Fibroblast of upper back skin (primary cell): ENCODE measurements around the gene CDCP1.
"Not testable (repeated sequence)": the region's sequence is repeated elsewhere in the genome, so short reads cannot be mapped to it uniquely, and the experiment has no call there.

Experiments used
- DNase-seq: peaks from one replicate; pipeline ENCODE4 v3.0.0-alpha.2; 2013

Gene CDCP1

DNA sequence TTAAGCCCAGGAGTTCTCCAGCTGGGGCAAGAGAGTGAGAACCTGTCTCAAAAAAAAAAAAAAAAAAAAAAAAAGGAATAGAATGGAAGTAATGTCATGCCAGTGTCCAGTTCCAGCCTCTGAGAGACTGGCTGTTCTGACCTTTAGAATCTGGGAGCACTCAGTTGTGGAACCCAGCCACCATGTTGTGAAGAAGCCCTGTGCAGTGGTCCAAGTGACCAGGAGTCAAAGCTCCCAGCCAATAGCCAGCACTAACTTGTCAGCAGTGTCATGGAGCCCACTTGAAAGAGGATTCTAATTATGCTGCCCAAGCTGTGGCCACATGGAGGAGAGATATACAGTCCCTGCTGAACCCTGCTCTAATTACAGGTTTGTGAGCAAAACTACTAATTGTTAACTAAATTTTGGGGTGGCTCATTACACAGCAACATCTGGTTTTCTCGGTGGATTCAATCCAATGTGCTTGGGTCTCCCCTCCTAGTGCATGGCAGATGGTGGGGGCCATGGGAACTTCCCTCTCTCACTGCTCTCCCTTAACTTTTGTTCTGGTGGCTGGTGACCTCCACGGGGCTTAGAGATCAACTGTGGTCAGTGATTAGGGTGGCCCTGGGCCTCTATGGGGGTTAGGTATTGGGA is 64.6 kb downstream of the CDCP1 start:
- no peak for DNase-seq

DNA sequence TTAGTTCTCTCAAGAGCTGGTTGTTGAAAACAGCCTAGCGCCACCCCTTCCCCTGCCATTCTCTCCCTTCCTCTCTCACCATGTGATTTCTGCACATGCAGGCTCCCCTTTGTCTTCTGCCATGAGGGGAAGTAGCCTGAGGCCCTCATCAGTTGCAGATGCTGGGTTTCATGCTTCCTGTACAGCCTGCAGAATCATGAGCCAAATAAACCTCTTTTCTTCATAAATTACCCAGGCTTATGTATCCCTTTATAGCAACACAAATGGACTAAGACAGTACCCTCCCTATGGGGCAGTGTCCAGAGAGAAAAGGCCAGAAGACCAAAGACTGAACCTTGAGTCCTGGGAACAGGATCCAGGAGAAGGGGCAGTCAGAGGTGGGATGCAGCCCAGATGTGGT is 65.4 kb downstream of the CDCP1 start:
- no peak for DNase-seq

- DNase-seq: no peak
Observed at GRCh38 chr3:45079715-45080114, 66.5 kb downstream of the CDCP1 start.

DNA sequence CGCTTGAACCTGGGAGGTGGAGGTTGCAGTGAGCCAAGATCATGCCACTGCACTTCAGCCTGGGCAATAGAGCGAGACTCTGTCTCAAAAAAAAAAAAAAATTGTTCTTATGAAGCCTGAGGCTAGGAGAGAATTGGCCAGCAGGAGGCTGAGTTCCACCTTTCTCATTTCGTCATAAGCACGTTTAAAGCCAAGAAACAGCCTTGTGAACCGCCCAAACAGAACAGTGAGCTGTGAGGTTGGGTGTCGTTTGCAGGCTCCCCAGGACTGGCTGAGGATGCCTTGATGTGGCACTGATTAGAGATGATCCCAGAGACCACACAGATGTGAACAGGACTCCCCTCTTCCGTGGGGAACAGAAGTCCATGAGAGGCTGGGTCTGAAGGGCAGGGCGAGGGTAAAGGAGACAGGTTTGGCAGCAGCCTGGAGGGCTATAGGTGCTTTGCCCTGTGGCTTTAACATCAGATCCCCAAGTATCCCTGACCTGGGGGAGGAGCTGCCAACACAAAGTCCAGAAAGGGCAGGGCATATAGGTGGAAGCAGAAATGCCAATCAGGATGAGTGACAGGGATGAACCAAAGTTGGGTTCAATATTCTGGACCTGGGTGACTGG is 67.2 kb downstream of the CDCP1 start:
- no peak for DNase-seq

DNA sequence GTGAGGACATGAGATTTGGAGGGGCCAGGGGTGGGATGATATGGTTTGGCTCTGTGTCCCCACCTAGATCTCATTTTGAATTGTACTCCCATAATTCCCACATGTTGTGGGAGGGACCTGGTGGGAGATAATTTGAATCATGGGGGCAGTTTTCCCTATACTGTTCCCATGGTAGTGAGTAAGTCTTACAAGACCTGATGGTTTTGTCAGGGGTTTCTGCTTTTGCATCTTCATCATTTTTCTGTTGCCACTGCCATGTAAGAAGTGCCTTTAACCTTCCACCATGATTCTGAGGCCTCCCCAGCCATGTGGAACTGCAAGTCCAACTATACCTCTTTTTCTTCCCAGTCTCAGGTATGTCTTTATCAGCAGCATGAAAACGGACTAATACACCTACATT is 67.9 kb downstream of the CDCP1 start:
- DNase-seq: not testable (repeated sequence)

GRCh38 chr3:45075821-45076625 is 70.2 kb downstream of the CDCP1 start:
- no peak for DNase-seq

DNA sequence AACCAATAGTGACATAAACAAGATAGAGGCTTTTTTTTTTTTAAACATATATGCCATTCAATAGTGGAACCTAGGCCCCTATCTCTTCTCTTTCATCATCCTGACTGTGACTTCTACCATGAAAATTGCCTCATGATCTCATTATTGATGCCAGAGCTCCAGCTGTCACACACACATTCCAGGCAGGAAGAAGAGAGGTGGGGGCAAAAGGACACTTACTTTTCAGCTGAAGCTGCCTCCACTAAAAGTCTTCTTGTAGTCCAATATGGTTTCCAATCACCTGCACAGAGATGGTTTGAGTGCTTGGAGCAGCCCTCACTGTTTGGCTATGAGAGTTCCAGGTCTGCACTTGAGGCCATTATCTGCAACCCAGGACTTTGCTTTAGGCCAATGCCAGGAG is 75.1 kb downstream of the CDCP1 start:
- no peak for DNase-seq

GRCh38 chr3:45067941-45068340 is 78.2 kb downstream of the CDCP1 start:
- DNase-seq: no peak

DNA sequence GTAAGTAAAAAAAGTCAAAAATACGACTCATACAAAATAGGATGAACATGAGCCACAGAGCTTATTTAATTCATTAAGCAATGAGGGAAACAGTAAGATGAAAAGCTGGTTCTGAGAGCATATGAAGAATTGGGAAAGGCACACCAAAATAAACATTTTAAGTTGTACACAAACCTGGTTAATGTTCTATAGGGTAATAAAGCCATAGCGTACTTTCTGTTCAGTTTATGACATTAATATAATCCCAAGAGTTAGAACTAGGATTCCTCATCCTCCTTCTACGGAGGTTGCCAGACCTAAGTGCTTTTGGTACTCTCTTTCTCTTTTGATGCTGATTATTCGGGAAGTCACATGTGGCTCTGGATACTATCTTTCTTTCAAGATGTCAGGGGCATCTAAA is 78.7 kb downstream of the CDCP1 start:
- DNase-seq: no peak

DNA sequence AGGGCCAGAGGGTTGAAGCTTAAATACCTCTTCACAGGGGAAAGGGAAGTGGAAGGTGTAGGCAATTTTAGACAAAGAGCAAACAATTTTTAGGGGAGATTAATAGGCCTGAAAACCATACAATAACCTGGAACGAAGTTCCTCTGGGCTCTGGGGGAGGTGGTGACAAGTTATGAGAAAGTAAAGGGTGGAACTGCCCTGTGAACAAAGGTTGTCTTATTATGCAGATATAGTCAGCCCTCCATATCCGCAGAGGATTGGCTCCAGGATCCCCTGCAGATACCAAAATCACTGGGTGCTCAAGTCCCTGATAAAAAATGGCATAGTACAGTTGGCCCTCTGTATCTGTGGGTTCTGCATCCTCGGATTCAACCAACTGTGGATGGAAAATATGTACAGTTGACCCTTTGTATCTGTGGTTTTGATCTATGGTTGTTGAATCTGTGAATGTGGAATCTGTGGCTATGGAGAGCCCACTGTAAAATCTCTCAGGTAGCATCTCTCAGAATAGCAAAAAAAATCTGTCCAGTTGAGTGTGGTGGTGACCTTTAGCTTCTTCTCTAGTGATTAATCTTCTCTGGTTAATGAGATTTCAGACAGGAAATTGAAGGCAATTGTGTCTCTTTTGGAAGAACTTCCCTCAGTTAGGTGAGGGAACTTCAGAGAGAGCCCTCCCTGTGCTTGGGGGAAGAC is 79.9 kb downstream of the CDCP1 start:
- DNase-seq: no peak

GRCh38 chr3:45065373-45065720 is 80.8 kb downstream of the CDCP1 start:
- DNase-seq: no peak

DNA sequence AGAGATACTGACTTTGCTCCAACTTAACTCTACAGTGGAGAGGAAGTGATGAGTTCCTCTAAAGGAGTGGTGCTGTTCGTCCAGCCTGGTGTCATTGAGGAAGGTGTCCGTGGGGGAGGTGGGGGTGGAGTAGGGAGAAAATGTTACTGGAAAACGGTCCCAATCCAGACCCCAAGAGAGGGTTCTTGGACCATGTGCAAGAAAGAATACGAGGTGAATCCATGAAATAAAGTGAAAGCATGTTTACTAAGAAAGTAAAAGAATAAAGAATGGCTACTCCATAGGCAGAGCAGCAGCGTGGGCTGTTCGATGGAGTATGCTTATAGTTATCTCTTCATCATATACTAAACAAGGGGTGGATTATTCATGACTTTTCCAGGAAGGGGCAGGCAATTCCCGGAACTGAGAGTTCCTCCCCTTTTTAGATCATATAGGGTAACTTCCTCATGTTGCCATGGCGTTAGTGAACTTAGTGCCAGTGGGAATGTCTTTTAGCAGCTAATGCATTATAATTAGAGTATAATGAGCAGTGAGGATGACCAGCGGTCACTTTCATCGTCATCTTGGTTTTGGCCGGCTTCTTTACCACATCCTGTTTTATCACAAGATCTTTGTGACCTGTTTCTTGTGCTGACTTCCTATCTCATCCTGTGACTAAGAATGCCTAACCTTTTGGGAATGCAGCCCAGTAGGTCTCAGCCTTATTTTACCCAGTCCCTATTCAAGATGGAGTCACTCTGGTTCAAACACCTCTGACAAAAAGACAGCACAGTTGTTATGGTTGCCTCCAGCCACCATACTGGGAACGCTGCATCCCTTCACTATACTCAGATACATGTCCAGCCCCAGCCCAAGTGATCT is 81.4 kb downstream of the CDCP1 start:
- peak; percentile 61 for DNase-seq

- DNase-seq: no peak
Observed at GRCh38 chr3:45062697-45063070, 83.5 kb downstream of the CDCP1 start.

- peak; percentile 37 for DNase-seq
Observed at GRCh38 chr3:45060165-45060892, 85.8 kb downstream of the CDCP1 start.

DNA sequence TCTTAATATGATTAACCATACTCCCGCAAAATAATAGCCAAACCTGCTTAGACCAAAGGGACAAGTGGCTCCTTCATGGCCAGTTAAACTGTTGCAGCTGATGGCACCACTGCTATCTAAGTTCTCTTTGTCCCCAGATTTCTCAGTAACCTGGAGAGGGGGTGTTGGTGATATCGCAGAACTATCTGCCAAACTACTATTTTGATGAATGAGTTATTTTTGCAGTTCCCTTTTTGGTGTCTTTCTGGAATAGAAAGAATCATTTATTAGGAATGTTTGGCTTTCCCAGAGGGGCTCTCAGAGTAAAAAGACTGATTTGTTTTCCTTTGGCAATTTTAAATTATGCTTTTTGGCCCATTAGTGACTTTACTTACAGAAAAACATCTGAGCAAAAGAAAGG is 87.0 kb downstream of the CDCP1 start:
- no peak for DNase-seq

DNA sequence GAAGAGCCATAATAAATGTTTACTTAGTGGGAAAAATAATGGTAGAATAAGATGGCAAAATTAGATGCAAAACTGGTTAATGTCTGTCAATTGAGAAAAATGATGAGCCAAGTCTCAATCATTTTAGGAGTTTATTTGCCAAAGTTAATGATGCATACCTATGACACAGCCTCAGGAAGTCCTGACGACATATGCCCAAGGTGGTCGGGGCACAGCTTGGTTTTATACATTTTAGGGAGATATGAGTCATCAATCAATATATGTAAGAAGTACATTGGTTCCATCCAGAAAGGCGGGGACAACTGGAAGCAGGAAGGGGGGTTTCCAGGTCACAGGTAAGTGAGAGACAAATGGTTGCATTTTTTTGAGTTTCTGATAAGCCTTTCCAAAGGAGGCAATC is 88.6 kb downstream of the CDCP1 start:
- DNase-seq: no peak

DNA sequence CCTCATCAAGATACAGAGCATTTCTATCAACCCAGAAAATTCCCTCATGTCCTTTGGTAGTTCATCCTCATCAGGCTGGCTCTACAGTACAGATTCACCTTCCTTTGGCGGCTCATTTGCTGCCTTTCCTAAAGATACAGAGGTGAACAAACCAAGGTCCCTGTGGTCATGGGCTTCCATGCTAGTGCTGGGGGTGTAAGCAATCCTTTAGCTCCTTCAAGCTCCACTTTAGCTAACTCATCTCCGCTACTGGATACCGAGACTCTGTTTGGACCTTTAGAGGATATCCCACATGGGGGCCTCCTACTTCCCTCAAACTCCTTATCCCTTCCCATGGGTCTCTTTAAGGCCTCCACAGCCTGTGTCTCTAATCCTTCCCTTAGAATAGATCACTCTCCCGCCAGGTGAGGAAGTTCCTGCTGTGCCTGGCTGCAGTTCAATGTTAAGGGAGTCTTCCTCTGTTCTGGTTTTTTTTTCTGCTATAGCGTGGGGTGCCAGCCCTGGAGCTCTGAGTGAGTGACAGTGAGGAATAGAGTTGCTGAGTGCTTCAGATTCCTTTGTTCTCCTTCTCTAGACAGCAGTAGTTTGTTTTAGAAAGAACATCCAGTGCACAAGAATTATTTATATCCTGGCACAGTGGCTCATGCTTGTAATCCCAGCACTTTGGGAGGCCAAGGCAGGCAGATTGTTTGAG is 89.4 kb downstream of the CDCP1 start:
- peak; percentile 31 for DNase-seq

DNA sequence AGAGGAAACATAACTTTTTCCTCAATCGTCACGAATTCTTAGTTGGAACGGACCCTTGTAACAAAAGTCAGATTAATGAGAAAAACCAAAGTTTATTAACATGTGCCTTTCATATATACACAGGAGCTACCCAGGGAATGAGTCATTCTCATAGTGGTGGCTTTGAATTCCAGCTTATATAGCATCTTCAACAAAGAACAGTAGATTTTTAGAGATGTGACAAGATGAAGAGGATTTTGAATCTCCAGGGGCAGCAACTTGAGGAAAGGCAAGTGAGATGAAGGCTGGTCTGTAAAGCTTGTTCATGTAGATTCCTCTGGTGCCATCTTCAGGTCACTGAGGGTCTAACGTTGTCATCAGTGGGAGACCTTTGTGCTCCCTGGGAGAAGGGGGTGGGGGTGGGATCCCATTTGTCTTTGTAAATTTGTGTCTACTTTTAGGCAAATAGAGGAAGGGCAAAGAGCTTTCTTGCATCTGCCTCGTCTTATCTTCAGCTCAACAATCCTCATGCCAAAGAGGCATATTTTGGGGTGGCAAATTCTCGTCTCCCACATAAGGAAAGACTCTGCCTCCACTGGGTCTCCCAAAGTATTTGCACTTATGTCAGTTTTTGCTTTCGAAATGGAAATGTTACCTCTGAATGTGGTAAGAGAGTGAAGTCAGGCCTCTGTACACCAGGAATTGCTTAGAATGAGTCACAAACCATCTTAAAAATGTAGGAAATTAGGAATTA is 90.6 kb downstream of the CDCP1 start:
- peak; percentile 84 for DNase-seq

DNA sequence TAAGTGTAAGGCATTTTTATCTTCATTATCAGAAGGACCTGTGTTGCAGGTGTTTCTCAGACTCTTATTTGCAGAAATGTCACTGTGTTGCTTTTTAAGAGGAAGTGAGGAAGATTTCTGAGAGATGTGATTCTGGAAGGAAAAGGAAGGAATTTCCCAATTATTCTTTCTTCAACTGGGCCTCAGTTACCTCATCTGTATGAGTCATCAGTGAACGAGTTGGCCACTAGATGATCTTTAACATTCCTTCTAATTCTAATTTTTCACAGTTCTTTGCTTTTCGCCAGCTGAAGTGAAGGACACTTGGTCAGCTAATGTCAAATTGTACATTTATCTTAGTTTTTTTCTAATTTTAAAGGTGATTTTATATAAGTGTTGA is 91.2 kb downstream of the CDCP1 start:
- peak; percentile 81 for DNase-seq

GRCh38 chr3:45054196-45054857 is 91.9 kb downstream of the CDCP1 start:
- DNase-seq: peak; percentile 76
